HG03108 (cell line): ENCODE results near the gene SPATA2.
"Not testable (repeated sequence)": the region's sequence is repeated elsewhere in the genome, so short reads cannot be mapped to it uniquely, and the experiment has no call there.

Experiments
- ATAC-seq: cut with Tn5 transposase; IDR thresholded peaks from one replicate; pipeline ENCODE4 v1.9.1; 2021; ENCODE audit warnings: moderate library complexity; ENCODE audit not compliant: unreplicated experiment

The SPATA2 gene

DNA sequence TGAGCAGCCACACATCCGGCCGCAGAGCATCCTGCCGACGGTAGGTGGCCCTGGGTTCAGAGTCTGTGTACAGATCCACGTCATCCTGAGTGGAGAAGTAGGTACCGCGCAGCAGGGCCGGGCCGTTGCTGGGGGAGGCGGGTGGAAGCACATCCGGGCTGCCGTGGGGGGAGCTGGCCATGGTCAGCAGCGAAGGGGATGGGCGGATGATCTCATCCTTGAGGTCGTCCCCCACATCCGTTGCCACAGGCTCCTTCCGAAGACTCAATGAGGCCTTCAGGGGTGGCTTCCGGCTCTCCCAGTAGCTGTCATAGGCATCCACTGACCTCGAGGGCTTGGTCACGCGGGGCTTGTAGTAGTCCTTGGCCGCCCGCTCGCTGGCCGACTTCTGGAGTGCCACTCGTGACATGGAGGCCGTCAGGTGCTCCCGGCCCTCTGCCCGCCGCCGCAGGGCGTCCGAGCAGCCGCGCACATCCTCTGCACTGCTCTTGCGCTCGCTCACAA is 9.2 kb downstream of the SPATA2 start:
- ATAC-seq, result no peak

DNA sequence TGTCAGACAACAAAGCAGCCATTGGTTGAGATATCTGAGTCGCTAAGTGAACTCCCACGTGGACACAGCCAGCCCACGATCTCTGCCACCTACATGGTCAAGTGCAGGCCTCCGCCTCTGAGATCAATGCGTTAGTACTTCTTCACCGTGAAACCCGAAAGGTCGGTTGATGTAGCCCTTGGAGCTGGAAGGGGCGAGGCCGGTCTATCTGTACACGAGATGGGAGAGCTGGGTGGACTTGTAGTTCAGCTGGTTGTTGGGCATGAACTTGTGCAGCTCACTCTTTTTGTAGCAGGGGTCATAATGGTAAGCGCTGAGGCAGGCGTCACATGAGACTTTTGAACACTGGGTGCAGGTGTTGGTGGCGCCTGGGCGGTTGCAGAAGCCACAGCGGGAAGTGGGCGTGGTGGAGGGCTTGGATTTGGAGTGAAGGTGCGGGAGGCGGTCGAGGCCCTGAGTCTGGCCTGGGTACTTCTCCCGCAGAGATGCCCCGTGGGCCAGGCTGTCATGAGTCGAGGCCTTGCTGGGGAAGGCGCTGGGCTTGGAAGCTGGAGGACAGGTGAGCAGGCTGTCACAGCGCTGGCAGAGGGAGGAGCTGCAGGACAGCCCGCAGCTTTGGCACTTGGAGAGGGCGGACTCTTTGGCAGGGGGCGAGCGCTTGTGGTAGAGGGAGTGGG is 9.8 kb downstream of the SPATA2 start:
- no peak for ATAC-seq

GRCh38 chr20:49904440-49905214 is 10.7 kb downstream of the SPATA2 start:
- ATAC-seq, result no peak

GRCh38 chr20:49901588-49901987 is 13.7 kb downstream of the SPATA2 start:
- ATAC-seq, result no peak

DNA sequence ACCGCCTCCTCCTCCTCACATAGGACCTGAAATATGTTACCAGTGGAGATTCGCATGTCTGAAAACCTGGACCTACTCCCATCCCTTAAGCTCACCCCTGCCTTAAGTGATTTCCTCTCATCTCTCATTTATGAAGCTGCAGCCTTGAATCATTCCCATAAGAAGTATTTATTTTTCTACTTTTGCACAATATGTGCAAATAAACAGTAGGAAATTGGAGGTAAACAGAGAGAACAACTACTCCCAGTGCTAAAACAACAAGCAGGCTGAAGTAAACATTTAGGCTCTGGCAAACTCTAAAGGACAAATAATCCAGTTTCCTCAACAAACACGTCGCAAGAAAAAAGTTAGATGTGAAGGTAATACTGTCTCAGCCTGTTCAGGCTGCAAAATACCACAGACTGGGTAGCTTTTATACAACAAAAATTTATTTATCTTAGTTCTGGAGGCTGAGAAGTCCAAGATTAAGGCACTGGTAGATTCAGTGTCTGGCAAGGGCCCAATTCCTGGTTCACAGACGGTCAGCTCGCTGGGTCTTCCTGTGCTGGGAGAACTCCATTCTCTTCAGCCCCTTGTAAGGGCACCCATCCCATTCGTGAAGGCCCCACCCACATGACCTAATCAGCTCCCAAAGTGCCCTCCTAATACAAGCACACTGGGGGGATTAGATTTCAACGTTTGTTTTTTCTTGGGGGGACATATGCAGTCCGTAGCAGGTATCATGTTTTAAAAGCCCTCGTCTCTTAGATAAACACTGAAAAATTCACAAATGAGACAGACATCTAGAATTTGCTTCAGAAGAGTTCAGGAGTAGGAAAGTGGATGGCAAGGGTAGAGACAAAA is 15.6 kb downstream of the SPATA2 start:
- ATAC-seq, result no peak

DNA sequence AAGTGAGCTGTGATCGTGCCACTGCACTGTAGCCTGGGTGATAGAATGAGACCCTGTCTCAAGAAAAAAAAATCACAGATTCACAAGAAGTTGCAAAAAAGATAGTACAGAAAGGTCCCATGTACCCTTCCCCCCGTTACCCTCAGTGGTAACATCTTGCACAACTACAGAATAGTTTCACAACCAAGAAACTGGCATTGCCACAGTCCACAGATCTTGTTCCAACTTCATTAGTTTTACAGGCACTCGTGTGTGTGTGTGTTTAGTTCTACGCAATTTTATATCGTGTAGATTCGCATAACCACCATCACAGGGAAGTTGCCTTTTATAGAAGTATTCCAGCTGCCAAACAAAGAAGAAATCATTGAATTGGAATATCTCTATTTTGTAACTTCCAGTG is 19.1 kb downstream of the SPATA2 start:
- ATAC-seq, result no peak

- not testable (repeated sequence) for ATAC-seq
Measured at GRCh38 chr20:49895474-49896093, 19.7 kb downstream of the SPATA2 start.

- ATAC-seq, result no peak
Measured at GRCh38 chr20:49894073-49894470, 21.3 kb downstream of the SPATA2 start.

DNA sequence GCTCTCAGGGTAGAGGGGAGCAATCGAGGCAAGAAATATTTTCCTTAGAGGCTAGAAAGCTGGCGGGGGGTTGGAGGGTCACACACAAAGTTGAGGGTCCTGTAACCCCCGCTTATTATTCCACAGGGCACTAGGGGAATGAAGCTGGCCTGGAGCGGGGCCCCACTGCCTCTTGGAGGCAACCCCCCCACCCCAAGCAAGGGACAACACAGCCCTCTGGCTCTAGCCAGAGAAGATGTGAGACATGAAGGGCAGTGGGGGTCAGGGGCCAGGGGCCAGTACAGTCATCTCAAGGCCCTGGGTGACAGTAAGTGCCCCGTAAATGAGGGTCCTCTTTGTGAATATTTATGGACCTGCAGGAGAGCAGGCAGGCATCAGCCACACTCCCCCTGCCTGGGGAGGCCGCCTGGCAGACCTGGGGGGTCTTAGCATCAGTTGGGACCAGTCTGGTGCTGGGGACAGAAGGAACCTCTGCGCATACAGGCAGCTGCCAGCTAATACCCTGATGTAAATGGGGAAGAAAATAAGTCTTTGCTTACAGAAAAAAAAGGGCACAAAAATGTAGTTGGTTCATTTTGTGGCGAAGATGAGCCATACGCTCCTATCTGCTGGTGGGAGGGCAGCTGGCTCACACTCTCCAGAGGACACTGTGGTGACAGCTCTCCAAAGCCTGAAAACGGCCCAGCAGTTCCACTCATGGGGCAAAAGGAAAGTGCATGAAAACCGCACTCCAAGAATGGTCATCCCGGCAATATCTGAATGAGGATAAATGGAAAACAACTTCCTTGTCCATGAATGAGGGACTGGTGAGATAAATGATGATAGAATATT is 21.9 kb downstream of the SPATA2 start:
- no peak for ATAC-seq

- ATAC-seq, result no peak
Measured at GRCh38 chr20:49892817-49893216, 22.5 kb downstream of the SPATA2 start.

- ATAC-seq, result no peak
Measured at GRCh38 chr20:49892260-49892659, 23.1 kb downstream of the SPATA2 start.

DNA sequence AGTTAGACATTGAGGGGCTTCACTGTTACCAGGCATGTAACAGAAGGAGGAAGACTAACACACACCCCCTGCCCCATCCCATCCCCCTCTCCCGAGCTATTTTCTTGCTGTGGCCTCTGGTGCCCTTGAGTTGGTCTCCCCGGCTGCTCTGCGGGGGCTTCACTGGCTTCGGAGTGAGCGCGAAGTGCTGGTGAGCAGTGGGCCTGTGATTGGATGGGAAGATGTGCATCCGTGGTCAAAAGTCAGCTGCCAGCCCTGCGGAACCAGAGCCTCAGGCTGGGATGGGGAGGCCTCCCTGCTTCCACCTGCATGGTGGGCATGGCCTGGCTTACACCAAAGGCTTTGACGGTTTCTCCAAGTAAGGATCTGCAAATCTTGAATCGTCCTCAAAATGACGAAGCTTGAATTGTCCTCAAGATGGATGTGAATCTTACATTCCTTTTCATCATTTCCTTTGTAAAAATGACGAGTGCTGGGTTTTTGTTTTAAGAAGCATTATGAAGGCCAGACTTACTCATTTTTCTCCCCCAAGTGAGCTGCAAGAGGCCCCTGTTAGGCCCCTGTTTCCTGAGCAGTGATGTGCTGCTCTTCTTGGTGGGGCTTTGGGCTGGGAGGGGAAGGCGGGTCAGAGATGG is 23.7 kb downstream of the SPATA2 start:
- no peak for ATAC-seq

DNA sequence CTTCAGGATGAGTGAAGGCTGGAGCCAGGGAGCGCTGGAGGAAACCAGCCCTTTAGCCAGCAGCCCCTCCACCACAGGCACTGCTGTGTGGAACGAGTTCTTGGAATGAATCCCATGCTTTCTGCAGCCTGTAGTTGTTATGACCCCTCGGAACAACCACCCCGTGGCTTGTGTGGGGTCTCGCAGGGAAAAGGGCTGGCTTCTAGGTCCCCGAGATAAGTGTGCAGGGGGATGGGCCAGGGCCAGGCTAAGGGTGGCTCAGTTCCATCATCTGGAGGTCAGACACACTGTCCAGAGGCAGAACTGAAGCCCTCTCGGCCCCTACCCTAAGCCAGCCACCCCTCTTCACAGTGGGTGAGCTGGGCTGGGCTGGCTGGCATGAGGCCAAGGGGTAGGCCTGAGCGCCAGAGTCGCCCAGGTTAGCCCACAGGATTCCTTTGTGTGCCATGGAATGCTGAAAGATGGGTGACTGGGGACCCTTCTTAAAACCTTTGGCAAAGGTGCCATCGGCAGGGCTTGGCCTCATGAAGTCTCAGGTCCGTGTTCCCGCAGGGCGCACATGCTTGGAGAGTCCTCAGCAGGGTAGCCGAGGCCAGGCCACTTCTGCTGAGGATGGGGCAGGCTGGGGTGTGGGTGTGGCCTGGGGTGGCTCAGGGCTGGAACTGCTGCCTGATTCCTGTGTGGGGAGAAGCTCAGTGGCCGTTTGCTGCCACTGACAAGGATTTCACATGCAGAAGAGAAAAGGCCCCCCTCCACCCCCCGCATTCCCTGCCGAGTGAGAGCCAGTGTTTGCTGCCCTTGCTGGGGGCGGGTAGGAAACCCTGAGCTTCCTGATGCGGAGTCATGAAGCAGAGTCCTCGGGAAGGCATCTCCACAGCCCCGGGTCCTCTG is 24.6 kb downstream of the SPATA2 start:
- no peak for ATAC-seq

DNA sequence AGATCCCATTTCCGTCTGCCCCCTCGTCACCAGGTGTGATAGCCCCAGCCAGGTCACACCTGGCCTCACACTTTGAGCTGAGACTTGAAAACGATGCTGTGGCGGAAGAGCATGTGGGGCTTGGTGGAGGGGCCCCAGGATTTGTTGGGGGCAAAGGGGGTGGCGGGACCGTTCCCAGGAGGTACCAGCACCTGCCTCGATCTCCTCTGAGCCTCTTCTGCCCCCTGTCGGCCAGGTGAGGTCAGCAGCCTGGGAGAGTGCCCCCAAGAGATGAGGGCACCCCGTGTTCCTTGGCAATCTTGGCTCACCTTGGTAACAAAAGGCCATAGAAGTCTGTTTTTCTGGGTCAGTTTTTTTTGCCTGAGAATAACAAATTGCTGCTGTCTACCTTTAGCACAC is 25.4 kb downstream of the SPATA2 start:
- no peak for ATAC-seq

GRCh38 chr20:49889001-49889934 is 26.1 kb downstream of the SPATA2 start:
- no peak for ATAC-seq

DNA sequence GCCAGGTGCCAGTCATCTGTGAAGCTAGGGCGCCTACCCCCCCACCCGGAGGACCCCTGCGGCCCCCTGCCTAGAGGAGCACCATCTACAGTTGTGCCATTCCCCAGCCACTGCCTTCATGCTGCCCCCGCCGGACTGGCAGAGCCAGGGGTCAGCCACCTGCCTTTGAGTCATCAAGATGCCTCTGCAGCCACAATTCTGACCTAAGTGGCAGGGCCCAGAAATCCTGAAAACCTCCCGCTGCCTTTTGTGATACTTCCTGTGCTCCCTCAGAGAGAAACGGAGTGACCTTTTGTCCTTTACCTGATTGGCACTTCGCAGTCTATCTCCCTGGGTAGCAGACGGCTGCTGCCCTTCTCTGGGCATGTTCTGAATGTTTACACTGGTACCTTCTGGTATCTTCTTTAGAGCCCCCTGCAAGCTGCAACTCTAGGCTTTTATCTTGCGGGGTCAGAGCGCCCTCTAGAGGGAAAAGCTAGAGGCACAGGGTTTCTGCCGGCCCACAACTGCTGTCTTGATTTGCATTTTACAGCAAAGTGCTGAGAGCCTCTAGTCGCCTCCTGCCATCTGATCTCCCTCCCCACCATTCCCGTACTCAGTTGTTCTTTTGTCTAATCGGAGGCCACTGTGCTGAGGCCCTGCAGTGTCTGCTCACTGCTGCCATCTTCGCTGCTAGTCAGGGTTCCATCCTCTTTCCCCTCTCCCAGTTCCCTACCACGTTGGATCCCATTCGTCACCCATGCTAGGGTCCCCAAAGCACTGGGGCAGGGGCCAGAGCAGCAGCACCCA is 26.9 kb downstream of the SPATA2 start:
- ATAC-seq, result no peak
